Measurements from ENCODE around the gene TSPAN33. TPM values are rescaled to one million over a fixed set of nuclear protein-coding genes. Genes with fewer than 3 reads are reported as not detected.

Gene TSPAN33
- total and polyA plus RNA-seq, 2 donors from 2014 or later: 54.9 to 316 TPM

- Histone ChIP-seq H3K9ac (ENCODE audit: low read length in 3 of 3) (no peak overlapping the region), H3K27ac (ENCODE audit: low read depth in 2 of 2, low read length in 2 of 2) (no peak overlapping the region), H3K27me3 (ENCODE audit: control insufficient read depth, insufficient read depth, low read length) (no peaks in the 10 kb centered on the region), H3K36me3 (ENCODE audit: control insufficient read depth in 2 of 3, insufficient read depth in 3 of 3, low read length in 3 of 3) (peaks cover 0 to 36% (median 6%) of the 10 kb centered on the region in 3 donors), H3K4me3 (ENCODE audit: low read length in 3 of 3) (peak overlapping the region in 1 of 3 donors; percentile 48), H3K9me3 (ENCODE audit: control insufficient read depth in 2 of 3, insufficient read depth in 1 of 3, low read length in 3 of 3) (no peaks in the 10 kb centered on the region), H3K4me1 (ENCODE audit: control insufficient read depth in 2 of 3, insufficient read depth in 2 of 3, low read depth in 1 of 3, low read length in 3 of 3) (peaks cover 0 to 5% (median 3%) of the 10 kb centered on the region in 3 donors)
- no peak for TF ChIP-seq CTCF (IDR thresholded peaks at IDR 0.05; ENCODE audit: borderline replicate concordance, extremely low read depth, insufficient read depth)
- intact Hi-C loops (cut with DNase I): no loop called here
- no peak for FAIRE-seq
- DNase-seq: peak in 4 of 5 donors; percentile 44 to 68 (median 55)
These were observed 23.9 kb downstream of the TSPAN33 start for GRCh38 chr7:129168231-129169021.

- H3K9ac ChIP-seq (ENCODE audit: low read length in 3 of 3): no peak overlapping the region
These were observed 24.7 kb downstream of the TSPAN33 start for GRCh38 chr7:129169171-129169671.

GRCh38 chr7:129169686-129170440, 25.4 kb downstream of the TSPAN33 start:
- DNase-seq (peak in 2 of 5 donors; percentile 40 to 55), FAIRE-seq (no peak)
- TF ChIP-seq CTCF (IDR thresholded peaks at IDR 0.05; ENCODE audit: borderline replicate concordance, extremely low read depth, insufficient read depth): no peak
- peak overlapping the region in 1 of 3 donors; percentile 48 for H3K4me3 ChIP-seq (ENCODE audit: low read length in 3 of 3)
- no peaks in the 10 kb centered on the region for H3K27me3 ChIP-seq (ENCODE audit: control insufficient read depth, insufficient read depth, low read length)
- H3K9me3 ChIP-seq (ENCODE audit: control insufficient read depth in 2 of 3, insufficient read depth in 1 of 3, low read length in 3 of 3): no peaks in the 10 kb centered on the region
- peaks cover 0 to 5% (median 3%) of the 10 kb centered on the region in 3 donors for H3K4me1 ChIP-seq (ENCODE audit: control insufficient read depth in 2 of 3, insufficient read depth in 2 of 3, low read depth in 1 of 3, low read length in 3 of 3)
- H3K36me3 ChIP-seq (ENCODE audit: control insufficient read depth in 2 of 3, insufficient read depth in 3 of 3, low read length in 3 of 3): peaks cover 0 to 28% (median 6%) of the 10 kb centered on the region in 3 donors
- no peak overlapping the region for H3K9ac ChIP-seq (ENCODE audit: low read length in 3 of 3)
- intact Hi-C loops (cut with DNase I): no loop called here
- H3K27ac ChIP-seq (ENCODE audit: low read depth in 2 of 2, low read length in 2 of 2): no peak overlapping the region

More at GRCh38 chr7:129169171-129169671, 24.7 kb downstream of the TSPAN33 start:
- TF ChIP-seq CTCF (IDR thresholded peaks at IDR 0.05; ENCODE audit: borderline replicate concordance, extremely low read depth, insufficient read depth): no peak
- Histone ChIP-seq H3K4me1 (ENCODE audit: control insufficient read depth in 2 of 3, insufficient read depth in 2 of 3, low read depth in 1 of 3, low read length in 3 of 3) (peaks cover 0 to 5% (median 3%) of the 10 kb centered on the region in 3 donors), H3K9me3 (ENCODE audit: control insufficient read depth in 2 of 3, insufficient read depth in 1 of 3, low read length in 3 of 3) (no peaks in the 10 kb centered on the region), H3K4me3 (ENCODE audit: low read length in 3 of 3) (peak overlapping the region in 1 of 3 donors; percentile 48), H3K36me3 (ENCODE audit: control insufficient read depth in 2 of 3, insufficient read depth in 3 of 3, low read length in 3 of 3) (peaks cover 0 to 33% (median 6%) of the 10 kb centered on the region in 3 donors), H3K27me3 (ENCODE audit: control insufficient read depth, insufficient read depth, low read length) (no peaks in the 10 kb centered on the region), H3K27ac (ENCODE audit: low read depth in 2 of 2, low read length in 2 of 2) (no peak overlapping the region)
- intact Hi-C loops (cut with DNase I): no loop called here
- peak; percentile 63 to 85 (median 75) for DNase-seq
- FAIRE-seq: no peak
